Tibial nerve (tissue), 3 donors: ENCODE data around the gene MEOX1.

ENCODE experiments used
- POLR2A ChIP-seq, 2 donors: fragments of 450-650 bp; IDR thresholded peaks; one replicate each; pipeline ENCODE4 v1.6.1; 2017; ENCODE audit warnings: antibody characterized with exemption in 2 of 2, mild to moderate bottlenecking in 2 of 2, moderate library complexity in 2 of 2
- TF ChIP-seq, protein P1 (sequence below), 5 experiments: fragments of 200-600 bp in 3 of 5; fragments of 450-650 bp in 2 of 5; sonication (generic) in 3 of 5; IDR thresholded peaks; one replicate each; pipeline ENCODE4 v1.5.1; 2016 to 2019; ENCODE audit warnings: antibody characterized with exemption in 5 of 5, mild to moderate bottlenecking in 3 of 5, moderate library complexity in 2 of 5

DNA sequence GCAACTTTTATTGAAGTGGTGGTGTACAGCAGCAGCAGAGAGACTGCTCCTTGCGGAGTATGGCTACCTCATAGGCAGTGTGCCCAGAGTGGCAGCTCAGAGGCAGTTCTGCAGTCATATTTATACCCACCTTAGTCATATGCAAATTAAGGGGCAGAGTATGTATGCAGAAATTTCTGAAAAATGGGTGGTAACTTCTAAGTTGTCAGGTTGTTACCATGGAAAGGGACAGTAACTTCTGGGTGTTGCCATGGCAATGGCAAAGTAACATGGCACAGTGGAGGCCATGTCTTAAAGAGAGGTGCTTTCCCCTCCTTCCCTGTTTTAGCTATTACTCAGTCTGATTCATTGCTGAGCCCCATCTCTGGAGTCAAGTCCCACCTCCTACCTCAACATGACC is 53.4 kb downstream of the MEOX1 start:
- TF ChIP-seq, protein P1, sequence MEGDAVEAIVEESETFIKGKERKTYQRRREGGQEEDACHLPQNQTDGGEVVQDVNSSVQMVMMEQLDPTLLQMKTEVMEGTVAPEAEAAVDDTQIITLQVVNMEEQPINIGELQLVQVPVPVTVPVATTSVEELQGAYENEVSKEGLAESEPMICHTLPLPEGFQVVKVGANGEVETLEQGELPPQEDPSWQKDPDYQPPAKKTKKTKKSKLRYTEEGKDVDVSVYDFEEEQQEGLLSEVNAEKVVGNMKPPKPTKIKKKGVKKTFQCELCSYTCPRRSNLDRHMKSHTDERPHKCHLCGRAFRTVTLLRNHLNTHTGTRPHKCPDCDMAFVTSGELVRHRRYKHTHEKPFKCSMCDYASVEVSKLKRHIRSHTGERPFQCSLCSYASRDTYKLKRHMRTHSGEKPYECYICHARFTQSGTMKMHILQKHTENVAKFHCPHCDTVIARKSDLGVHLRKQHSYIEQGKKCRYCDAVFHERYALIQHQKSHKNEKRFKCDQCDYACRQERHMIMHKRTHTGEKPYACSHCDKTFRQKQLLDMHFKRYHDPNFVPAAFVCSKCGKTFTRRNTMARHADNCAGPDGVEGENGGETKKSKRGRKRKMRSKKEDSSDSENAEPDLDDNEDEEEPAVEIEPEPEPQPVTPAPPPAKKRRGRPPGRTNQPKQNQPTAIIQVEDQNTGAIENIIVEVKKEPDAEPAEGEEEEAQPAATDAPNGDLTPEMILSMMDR (IDR thresholded peaks at IDR 0.05), result no peak
- TF ChIP-seq POLR2A (IDR thresholded peaks at IDR 0.05), result no peak
